ENCODE results near the gene AIF1L.
"Not testable (repeated sequence)": the region's sequence is repeated elsewhere in the genome, so short reads cannot be mapped to it uniquely, and the experiment has no call there.

Gene AIF1L

GRCh38 chr9:131098391-131099101, 2.2 kb downstream of the AIF1L start:
- no peak for DNase-seq (ENCODE audit: low read depth in 2 of 2)

GRCh38 chr9:131099102-131099606, 2.8 kb downstream of the AIF1L start:
- DNase-seq (ENCODE audit: low read depth in 2 of 2): no peak

DNA sequence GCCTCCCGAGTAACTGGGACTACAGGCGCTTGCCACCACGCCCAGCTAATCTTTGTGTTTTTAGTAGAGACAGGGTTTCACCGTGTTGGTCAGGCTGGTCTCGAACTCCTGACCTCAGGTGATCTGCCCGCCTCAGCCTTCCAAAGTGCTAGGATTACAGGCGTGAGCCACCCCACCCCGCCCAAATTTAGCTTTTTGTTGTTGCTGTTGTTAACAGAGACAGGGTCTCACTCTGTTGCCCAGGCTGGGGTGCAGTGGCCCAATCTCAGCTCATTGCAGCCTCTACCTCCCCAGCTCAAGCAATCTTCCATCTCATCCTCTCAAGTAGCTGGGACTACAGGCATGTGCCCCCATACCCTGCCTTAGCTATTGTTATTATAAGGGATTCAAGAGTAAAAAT, 3.5 kb downstream of the AIF1L start:
- DNase-seq (ENCODE audit: low read depth in 2 of 2): not testable (repeated sequence)

DNA sequence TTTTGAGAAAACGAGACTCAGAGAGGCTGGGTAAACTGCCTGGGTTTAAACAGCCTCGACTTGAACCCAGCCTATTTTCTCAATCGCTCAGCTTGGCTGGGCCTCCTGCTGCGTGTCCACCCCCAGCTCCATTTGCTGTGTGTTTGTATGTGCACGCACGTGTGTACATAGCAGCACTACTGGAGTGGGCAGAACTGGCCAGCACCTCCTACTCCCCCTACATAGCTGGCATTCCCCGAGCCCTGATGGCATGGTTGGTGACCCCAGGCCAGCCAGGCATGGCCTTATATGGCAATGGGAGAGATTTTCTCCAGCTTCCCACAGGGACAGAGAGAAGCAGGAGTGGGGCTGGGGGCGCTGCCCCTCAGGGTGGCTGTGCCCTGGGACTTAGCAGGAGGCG, 4.1 kb downstream of the AIF1L start:
- DNase-seq (ENCODE audit: low read depth in 2 of 2): no peak

DNA sequence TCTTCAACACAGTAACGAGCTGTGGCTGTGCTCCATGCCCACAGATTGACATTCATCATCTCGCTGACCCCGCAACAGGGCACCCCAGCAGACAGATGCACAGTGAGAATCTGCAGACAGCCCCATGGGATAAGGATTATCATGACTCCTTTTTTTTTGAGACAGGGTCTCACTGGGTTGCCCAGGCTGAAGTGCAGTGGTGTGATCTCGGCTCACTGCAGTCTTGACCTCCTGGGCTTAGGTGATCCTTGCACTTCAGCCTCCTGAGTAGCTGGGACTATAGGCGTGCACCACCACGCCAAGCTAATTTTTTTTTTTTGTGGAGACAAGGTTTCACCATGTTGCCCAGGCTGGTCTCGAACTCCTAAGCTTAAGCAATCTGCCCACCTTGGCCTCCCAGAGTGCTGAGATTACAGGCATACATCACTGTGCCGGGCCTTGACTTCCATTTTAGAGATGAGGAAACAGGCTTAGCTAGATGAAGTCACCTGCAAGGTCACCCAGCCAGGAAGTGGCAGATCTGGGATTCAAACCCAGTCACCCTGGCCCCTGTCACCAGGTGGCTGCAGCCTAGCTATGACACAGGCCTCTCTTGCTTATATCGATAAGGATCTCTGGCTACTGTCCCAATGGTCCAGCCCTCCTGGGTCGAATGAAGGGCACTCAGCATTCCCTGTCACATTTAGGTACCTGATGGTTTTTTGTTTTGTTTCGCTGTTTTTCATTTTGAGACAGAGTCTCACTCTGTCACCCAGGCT, 5.1 kb downstream of the AIF1L start:
- DNase-seq (ENCODE audit: low read depth in 2 of 2): no peak

DNA sequence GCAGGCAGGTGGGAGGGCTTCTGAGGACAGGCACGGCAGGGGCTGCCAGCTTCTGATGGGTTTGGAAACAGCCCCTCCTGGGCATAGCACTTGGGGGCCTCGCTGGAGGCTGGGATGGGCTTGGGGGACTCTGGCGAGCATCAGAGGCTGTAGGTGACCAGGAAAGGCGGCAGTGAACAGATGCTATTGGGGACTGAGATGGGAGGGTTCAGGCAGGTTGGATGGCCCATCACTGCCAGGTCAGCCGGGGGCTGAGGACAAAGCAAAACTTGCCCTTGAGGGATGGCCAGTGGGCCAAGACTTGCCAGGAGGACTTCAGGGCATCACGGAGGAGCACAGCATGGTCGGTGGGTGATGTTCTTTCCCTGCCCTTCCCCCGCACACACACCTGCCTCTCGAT, 6.7 kb downstream of the AIF1L start:
- DNase-seq (ENCODE audit: low read depth in 2 of 2): no peak

GRCh38 chr9:131103535-131103934, 7.2 kb downstream of the AIF1L start:
- no peak for DNase-seq (ENCODE audit: low read depth in 2 of 2)

DNA sequence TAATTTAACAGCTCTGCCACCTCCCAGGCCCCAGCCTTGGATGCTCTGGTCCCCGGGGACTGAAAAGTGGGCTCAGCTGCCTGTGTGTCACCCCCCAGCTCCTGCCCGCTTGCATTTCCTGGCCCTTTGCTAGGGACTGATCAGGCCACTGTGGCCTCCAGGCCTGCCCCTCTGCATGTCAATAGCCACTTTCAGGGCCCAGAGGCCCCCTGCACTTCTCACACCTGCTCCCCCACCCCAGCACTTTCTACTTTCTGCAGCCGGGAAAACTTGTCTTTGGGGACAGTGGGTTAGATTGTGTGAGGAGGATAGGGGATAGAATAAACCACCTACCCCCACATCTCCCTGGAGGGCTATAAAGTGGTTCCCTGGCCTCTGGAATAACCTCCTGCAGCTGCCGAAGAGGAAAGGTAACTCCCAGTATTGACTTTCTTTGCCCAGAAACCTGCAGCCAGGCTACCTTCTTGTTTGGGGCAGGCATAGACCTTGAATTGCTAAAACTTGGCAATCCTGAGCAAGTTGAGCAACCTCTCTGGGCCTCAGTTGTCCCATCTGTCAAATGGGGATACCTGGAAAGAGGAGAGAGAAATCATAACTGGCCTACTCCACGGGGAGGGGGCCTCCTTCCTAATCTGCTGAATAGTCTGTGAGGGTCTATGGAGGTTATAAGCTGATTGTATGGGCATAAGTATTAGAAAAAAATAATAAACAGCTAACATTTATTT, 7.8 kb downstream of the AIF1L start:
- no peak for DNase-seq (ENCODE audit: low read depth in 2 of 2)

DNA sequence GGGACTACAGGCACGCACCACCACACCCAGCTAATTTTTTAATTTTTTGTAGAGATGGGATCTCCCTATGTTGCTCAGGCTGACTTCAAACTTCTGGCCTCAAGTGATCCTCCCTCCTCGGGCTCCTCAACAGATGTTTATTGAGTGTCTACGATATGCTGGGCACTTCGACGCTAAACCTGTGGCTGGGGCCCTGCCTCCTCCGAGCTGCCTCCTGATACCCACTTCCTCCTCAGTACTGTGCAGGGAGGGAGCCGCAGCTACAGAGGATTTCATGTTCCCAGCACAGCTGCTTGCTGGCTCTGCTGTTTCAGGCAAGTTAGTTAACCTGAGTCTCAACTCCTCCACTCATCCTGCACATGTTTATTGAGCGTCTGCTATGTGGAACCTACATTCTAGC, 9.6 kb downstream of the AIF1L start:
- no peak for DNase-seq (ENCODE audit: low read depth in 2 of 2)

DNA sequence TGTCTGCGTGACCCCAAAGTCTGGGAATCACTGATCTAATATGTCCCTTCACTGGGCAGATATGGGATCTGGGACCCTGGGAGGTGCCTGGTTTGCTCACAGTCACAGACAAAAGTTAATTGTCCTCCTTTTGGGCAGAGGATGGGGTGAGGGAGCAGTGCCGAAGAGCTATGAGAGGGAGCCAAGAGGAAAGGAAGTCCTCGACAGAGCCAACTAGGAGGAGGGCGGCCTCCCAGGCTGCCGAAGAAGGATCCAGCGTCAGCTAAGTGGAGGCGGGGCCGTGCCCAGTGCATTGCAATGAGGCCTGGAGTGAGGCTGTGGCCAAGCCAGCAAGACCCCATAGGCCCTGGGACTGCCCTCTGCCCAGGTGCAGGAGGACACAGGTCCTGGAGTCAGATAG, 11.4 kb downstream of the AIF1L start:
- no peak for DNase-seq (ENCODE audit: low read depth in 2 of 2)

- DNase-seq (ENCODE audit: low read depth in 2 of 2): no peak
Measured at GRCh38 chr9:131111186-131111853, 15.0 kb downstream of the AIF1L start.

- no peak for DNase-seq (ENCODE audit: low read depth in 2 of 2)
Measured at GRCh38 chr9:131111854-131112311, 15.6 kb downstream of the AIF1L start.

DNA sequence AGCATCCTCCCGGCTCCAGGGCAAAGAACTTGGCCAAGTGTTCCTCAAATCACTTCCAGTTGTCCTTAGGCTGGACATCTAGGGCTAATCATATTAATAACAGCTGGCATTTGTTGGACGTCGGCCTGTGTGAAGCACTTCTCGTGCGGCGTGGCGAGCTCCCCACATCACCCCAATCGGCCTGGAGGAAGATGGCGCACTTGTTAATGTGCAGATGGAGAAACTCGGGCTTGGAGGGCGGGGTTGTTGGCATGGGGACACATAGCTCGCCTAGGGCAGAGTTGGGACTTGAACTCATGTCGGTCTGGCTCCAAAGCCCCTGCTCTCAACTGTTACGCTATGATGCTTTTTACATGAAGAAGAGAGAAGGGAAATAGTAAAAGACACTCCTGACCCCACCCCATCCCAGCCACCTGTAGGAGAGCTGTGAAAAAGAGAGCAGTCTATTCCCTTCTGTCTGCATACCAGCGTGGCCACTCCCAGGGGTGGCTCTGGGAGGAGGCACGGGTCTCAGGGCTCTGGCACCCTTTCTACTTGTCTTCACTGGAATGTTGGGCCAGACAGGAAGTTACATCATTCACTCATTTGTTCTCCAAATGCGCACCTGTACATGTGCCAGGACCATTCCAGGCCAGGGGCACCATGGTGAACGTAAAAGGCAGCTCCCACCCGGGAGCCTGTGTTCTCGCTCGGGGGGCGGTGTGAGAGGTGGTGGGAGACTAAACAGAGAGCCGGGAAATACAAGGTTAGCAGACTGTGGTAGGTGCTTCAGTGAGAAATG, 16.2 kb downstream of the AIF1L start:
- DNase-seq (ENCODE audit: low read depth in 2 of 2): no peak

DNA sequence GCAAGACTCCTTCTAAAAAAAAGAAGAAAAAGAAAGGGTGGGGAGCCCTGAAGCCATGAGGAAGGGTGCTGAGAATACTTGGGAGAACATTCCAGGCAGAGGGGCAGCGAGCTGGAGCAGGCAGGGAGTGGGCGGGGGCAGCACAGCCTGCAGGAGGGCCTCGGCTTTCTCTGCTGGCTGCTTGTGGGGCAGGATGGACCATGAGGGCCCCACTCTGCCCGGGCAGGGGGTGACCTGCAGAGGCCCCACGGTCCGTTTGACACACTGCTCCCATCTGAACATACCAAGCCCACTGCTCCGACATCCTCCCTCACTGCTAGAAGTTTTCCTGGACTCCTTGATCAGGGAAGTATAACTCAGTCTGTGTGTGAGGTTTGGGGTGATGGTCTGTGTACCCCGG, 17.3 kb downstream of the AIF1L start:
- DNase-seq (ENCODE audit: low read depth in 2 of 2): no peak

- no peak for DNase-seq (ENCODE audit: low read depth in 2 of 2)
Measured at GRCh38 chr9:131114084-131114535, 17.8 kb downstream of the AIF1L start.

DNA sequence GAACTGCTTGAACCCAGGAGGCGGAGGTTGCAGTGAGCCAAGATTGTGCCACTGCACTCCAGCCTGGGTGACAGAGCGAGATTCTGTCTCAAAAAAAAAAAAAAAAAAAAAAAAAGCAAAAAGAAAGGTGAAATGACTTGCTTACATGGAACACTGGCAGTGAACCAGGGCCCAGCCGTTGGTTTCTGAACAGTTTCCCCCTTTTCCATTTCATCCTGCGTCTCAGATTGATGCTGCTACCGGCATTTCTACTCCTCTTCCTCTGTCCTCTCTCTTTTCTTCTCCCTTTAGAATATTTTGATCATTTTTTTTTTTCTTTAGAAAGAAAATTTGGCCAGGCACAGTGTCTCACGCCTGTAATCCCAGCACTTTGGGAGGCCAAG, 19.0 kb downstream of the AIF1L start:
- not testable (repeated sequence) for DNase-seq (ENCODE audit: low read depth in 2 of 2)

GRCh38 chr9:131116281-131117120, 20.2 kb downstream of the AIF1L start:
- no peak for DNase-seq (ENCODE audit: low read depth in 2 of 2)

- no peak for DNase-seq (ENCODE audit: low read depth in 2 of 2)
Measured at GRCh38 chr9:131117121-131117761, 20.9 kb downstream of the AIF1L start.

- DNase-seq (ENCODE audit: low read depth in 2 of 2): no peak
Measured at GRCh38 chr9:131117762-131118145, 21.4 kb downstream of the AIF1L start.

GRCh38 chr9:131119600-131119999, 23.3 kb downstream of the AIF1L start:
- no peak for DNase-seq (ENCODE audit: low read depth in 2 of 2)
